Body of pancreas (tissue), 4 donors: ENCODE results near the gene HACD2. TPM values are rescaled to one million over a fixed set of nuclear protein-coding genes. Genes with fewer than 3 reads are reported as not detected.
A peak's percentile ranks its signal among the peaks of the same experiment; 100 is the strongest.

Experiments
- ATAC-seq: fragments of 150-250 bp; one replicate; pipeline ENCODE4 v1.9.1; 2016
- DNase-seq, 4 donors: peaks; one replicate each; pipeline ENCODE4 v3.0.0-alpha.2; 2019
- H3K27ac ChIP-seq, 4 donors: fragments of 200-600 bp; sonication (generic); 1 replicate in 3 of 4; 2 replicates in 1 of 4; pipeline versions ENCODE4 v1.5.1 to v1.6.1; 2016 to 2019; ENCODE audit warnings: mild to moderate bottlenecking in 1 of 4, mixed read lengths in 1 of 4, moderate library complexity in 1 of 4
- H3K27me3 ChIP-seq, 2 donors: fragments of 200-600 bp; sonication (generic); one replicate each; pipeline ENCODE4 v1.6.0; 2016; ENCODE audit warnings: mild to moderate bottlenecking in 1 of 2
- H3K36me3 ChIP-seq, 2 donors: fragments of 200-600 bp; sonication (generic); replicated peaks in 1 of 2; 2 replicates each; pipeline ENCODE4 v1.5.1; 2016; ENCODE audit warnings: low read depth in 2 of 2; ENCODE audit not compliant: insufficient read depth in 1 of 2
- H3K4me1 ChIP-seq: fragments of 200-600 bp; sonication (generic); one replicate; pipeline ENCODE4 v1.6.0; 2016
- H3K4me3 ChIP-seq, 2 donors: fragments of 200-600 bp; sonication (generic); 1 replicate in 1 of 2; 2 replicates in 1 of 2; pipeline ENCODE4 v1.5.1; 2016 to 2019
- H3K9me3 ChIP-seq, 3 donors: fragments of 200-600 bp; sonication (generic); 1 replicate in 2 of 3; 2 replicates in 1 of 3; pipeline ENCODE4 v1.5.1; 2016
- CTCF ChIP-seq, 7 experiments: fragments of 450-650 bp in 4 of 7; fragments of 200-600 bp in 3 of 7; sonication (generic) in 3 of 7; IDR thresholded peaks; one replicate each; pipeline ENCODE4 v1.5.1; 2016 to 2019; ENCODE audit warnings: antibody characterized with exemption in 7 of 7
- POLR2A ChIP-seq, 3 donors: fragments of 450-650 bp; IDR thresholded peaks; one replicate each; pipeline ENCODE4 v1.6.1; 2016; ENCODE audit warnings: antibody characterized with exemption in 3 of 3, mild to moderate bottlenecking in 2 of 3
- WGBS, 2 donors: methylation state at CpG; one replicate each; pipeline ENCODE4 v1.1.5; 2017; 5-methylcytosine and 5-hydroxymethylcytosine counted together
- intact Hi-C: fragments of 100-400 bp; cut with DNase I; formaldehyde crosslinking; loops from one replicate; pipeline ENCODE4 v1.15.1; 2023
- total RNA-seq, 2 donors: library from RNA; depleted of rRNA; stranded (reverse); fragments of >200 nt; gene quantifications; one replicate each; pipeline ENCODE4 v1.1.0, GENCODE V29; 2016

The HACD2 gene
- total RNA-seq, 2 donors from 2014 or later = 13.2 to 16.3 TPM

- peak in 3 of 4 donors; percentile 10 to 32 (median 32) for DNase-seq
- 33 to 37% methylated on average over 12 of the region's 12 CpGs for WGBS, 2 donors
- Histone ChIP-seq H3K36me3 (no peaks in the 10 kb centered on the region), H3K27me3 (no peaks in the 10 kb centered on the region), H3K4me3 (no peak overlapping the region), H3K4me1 (no peaks in the 10 kb centered on the region), H3K27ac (no peak overlapping the region), H3K9me3 (no peaks in the 10 kb centered on the region)
- no peak for TF ChIP-seq POLR2A (IDR thresholded peaks at IDR 0.05)
- peak; percentile 60 to 92 (median 72) for TF ChIP-seq CTCF (IDR thresholded peaks at IDR 0.05)
- no peak for ATAC-seq
- intact Hi-C loops = no loop called here
These were observed 25.6 kb downstream of the HACD2 start for GRCh38 chr3:123559040-123559861.

GRCh38 chr3:123553536-123553935 lies 31.3 kb downstream of the HACD2 start:
- no peaks in the 10 kb centered on the region for H3K36me3 ChIP-seq
- no peak for DNase-seq
- TF ChIP-seq CTCF (IDR thresholded peaks at IDR 0.05) = no peak
- TF ChIP-seq POLR2A (IDR thresholded peaks at IDR 0.05) = no peak
- intact Hi-C loops = no loop called here
- no peaks in the 10 kb centered on the region for H3K4me1 ChIP-seq
- ATAC-seq = no peak
- H3K4me3 ChIP-seq = no peak overlapping the region
- H3K27ac ChIP-seq = no peak overlapping the region
- no peaks in the 10 kb centered on the region for H3K27me3 ChIP-seq
- WGBS, 2 donors = 81 to 91% methylated on average over 1 of the region's 1 CpG
- H3K9me3 ChIP-seq = no peaks in the 10 kb centered on the region

- intact Hi-C loops = no loop called here
- Histone ChIP-seq H3K27ac (no peak overlapping the region), H3K9me3 (no peaks in the 10 kb centered on the region), H3K27me3 (no peaks in the 10 kb centered on the region), H3K4me1 (no peaks in the 10 kb centered on the region), H3K4me3 (no peak overlapping the region), H3K36me3 (no peaks in the 10 kb centered on the region)
- TF ChIP-seq POLR2A (IDR thresholded peaks at IDR 0.05) (no peak), CTCF (IDR thresholded peaks at IDR 0.05) (no peak)
- ATAC-seq (no peak), DNase-seq (no peak)
These were observed 32.1 kb downstream of the HACD2 start for GRCh38 chr3:123552768-123553167.

- intact Hi-C loops = no loop called here
- peak in 5 of 7 experiments; percentile 14 to 38 (median 24) for TF ChIP-seq CTCF (IDR thresholded peaks at IDR 0.05)
- TF ChIP-seq POLR2A (IDR thresholded peaks at IDR 0.05) = no peak
- H3K27ac ChIP-seq = no peak overlapping the region
These were observed 32.6 kb downstream of the HACD2 start for GRCh38 chr3:123552095-123552714.

More at GRCh38 chr3:123552095-123552714, 32.6 kb downstream of the HACD2 start:
- Histone ChIP-seq H3K9me3 (no peaks in the 10 kb centered on the region), H3K4me3 (no peak overlapping the region), H3K4me1 (no peaks in the 10 kb centered on the region), H3K36me3 (no peaks in the 10 kb centered on the region), H3K27me3 (no peaks in the 10 kb centered on the region)
- 17 to 29% methylated on average over 2 of the region's 2 CpGs for WGBS, 2 donors
- ATAC-seq (no peak), DNase-seq (no peak)
